GM18867 (cell line): ENCODE measurements around the gene ATP4B.

Experiments used
- ATAC-seq: cut with Tn5 transposase; IDR thresholded peaks from one replicate; pipeline ENCODE4 v1.9.1; 2021; ENCODE audit warnings: mild to moderate bottlenecking, moderate library complexity; ENCODE audit not compliant: unreplicated experiment

ATP4B gene

GRCh38 chr13:113656831-113657671, 947 bp downstream of the ATP4B start:
- no peak for ATAC-seq

GRCh38 chr13:113656003-113656588, 1.9 kb downstream of the ATP4B start:
- ATAC-seq: no peak

GRCh38 chr13:113655346-113656002, 2.5 kb downstream of the ATP4B start:
- ATAC-seq: no peak

- ATAC-seq: no peak
Measured at GRCh38 chr13:113654591-113655345, 3.2 kb downstream of the ATP4B start.

GRCh38 chr13:113654175-113654560, 3.8 kb downstream of the ATP4B start:
- no peak for ATAC-seq

GRCh38 chr13:113653264-113654174, 4.5 kb downstream of the ATP4B start:
- no peak for ATAC-seq

GRCh38 chr13:113652404-113653263, 5.4 kb downstream of the ATP4B start:
- no peak for ATAC-seq

- ATAC-seq: no peak
Measured at GRCh38 chr13:113651511-113652403, 6.2 kb downstream of the ATP4B start.

GRCh38 chr13:113650731-113651148, 7.3 kb downstream of the ATP4B start:
- ATAC-seq: no peak

GRCh38 chr13:113650275-113650674, 7.7 kb downstream of the ATP4B start:
- no peak for ATAC-seq

- ATAC-seq: no peak
Measured at GRCh38 chr13:113649212-113649611, 8.8 kb downstream of the ATP4B start.

GRCh38 chr13:113648216-113648610, 9.8 kb downstream of the ATP4B start:
- no peak for ATAC-seq

- ATAC-seq: no peak
Measured at GRCh38 chr13:113647351-113648215, 10.4 kb downstream of the ATP4B start.

- no peak for ATAC-seq
Measured at GRCh38 chr13:113646921-113647340, 11.1 kb downstream of the ATP4B start.

GRCh38 chr13:113646376-113646775, 11.6 kb downstream of the ATP4B start:
- no peak for ATAC-seq

GRCh38 chr13:113645329-113645728, 12.7 kb downstream of the ATP4B start:
- no peak for ATAC-seq

GRCh38 chr13:113644800-113645199, 13.2 kb downstream of the ATP4B start:
- ATAC-seq: no peak
